ENCODE measurements around the gene EML1.

DNA sequence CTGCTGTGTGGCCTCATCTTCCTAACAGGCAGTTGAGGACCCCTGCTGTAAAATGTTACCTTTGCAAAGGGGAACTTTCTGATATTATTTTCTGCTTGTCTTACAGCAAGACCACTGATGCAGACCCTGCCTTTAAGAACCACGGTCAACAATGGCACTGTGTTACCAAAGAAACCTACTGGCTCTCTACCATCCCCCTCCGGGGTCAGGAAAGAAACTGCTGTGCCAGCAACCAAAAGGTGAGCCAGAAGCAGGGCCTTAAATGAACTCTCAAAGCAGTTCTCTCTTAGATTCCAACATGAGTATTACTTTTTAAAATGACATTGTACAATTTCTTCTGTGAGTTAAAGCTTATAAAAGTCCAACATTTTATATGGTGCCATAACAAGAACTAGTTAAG lies 72.2 kb downstream of the EML1 start:
- no peak for TF ChIP-seq BHLHE40 (IDR thresholded peaks at IDR 0.05; ENCODE audit: borderline replicate concordance)
- TF ChIP-seq FOXA1 (IDR thresholded peaks at IDR 0.05) = no peak
- TF ChIP-seq FOXM1 (IDR thresholded peaks at IDR 0.05; ENCODE audit: borderline replicate concordance) = no peak
- TF ChIP-seq L3MBTL2 (conservative IDR thresholded peaks at IDR 0.05) = no peak
- TF ChIP-seq ELF4 (IDR thresholded peaks at IDR 0.05) = no peak
- TF ChIP-seq, protein P1, sequence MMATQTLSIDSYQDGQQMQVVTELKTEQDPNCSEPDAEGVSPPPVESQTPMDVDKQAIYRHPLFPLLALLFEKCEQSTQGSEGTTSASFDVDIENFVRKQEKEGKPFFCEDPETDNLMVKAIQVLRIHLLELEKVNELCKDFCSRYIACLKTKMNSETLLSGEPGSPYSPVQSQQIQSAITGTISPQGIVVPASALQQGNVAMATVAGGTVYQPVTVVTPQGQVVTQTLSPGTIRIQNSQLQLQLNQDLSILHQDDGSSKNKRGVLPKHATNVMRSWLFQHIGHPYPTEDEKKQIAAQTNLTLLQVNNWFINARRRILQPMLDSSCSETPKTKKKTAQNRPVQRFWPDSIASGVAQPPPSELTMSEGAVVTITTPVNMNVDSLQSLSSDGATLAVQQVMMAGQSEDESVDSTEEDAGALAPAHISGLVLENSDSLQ (IDR thresholded peaks at IDR 0.05) = no peak

Data from HEK293T (cell line).